GM19463 (cell line): Measurements from ENCODE around the gene PTOV1.
"Not testable (repeated sequence)": the region's sequence is repeated elsewhere in the genome, so short reads cannot be mapped to it uniquely, and the experiment has no call there.

Source experiments
- ATAC-seq: cut with Tn5 transposase; IDR thresholded peaks from one replicate; pipeline ENCODE4 v1.9.1; 2021; ENCODE audit warnings: mild to moderate bottlenecking, moderate library complexity; ENCODE audit not compliant: unreplicated experiment

The PTOV1 gene

GRCh38 chr19:49817964-49818648 lies 32.9 kb upstream of the PTOV1 start, which contains the start of gene MED25:
TSS of gene MED25 (plus strand) at chr19:49818289. CDS start at chr19:49818342, 53 bp downstream.
- peak; percentile 80 for ATAC-seq

GRCh38 chr19:49818649-49819370 lies 32.1 kb upstream of the PTOV1 start:
- ATAC-seq = no peak

DNA sequence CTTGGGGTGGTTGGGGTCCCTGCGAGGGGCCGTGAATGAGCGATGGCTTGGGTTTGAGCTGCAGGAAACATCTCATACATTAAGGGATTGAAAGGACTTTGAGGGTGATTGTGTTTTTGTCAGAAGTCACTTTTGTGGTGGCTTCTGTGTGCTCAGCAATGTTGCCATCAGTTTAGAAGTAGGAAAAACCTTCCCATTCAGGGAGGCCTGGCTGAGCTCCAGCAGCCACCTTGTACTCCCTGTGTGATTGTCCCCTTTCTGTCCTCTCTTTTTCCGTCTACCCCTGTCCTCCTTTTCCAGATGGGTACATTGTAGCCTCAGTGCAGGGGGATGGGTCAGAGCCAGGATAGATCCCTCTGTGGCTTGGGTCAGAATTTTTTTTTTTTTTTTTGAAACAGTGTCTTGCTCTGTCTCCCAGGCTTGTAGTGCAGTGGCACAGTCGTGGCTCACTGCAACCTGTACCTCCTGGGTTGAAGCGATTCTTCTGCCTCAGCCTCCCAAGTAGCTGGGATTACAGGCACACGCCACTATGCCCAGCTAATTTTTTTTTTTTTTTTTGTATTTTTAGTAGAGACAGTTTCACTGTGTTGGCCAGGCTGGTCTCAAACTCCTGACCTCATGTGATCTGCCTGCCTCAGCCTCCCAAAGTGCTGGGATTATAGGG lies 31.4 kb upstream of the PTOV1 start:
- ATAC-seq = not testable (repeated sequence)

DNA sequence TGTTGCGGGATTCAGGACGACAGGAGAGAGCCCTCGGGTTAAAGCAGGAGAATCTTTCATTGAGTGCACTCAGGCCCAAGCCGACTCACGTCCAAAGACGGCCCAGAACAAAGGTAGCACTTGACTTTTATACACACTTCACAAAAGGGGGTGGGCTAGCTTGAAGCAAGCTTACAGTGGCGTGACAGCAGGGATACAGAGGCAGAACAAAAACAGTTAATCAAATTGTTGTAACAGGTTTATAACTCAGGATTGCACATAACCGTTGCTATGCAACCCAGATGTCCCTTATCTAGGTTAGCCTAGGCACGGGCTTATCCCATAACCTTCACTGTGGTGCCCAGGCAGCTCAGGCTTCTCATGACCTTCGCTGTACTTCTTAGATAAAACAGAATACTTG lies 30.8 kb upstream of the PTOV1 start:
- no peak for ATAC-seq

DNA sequence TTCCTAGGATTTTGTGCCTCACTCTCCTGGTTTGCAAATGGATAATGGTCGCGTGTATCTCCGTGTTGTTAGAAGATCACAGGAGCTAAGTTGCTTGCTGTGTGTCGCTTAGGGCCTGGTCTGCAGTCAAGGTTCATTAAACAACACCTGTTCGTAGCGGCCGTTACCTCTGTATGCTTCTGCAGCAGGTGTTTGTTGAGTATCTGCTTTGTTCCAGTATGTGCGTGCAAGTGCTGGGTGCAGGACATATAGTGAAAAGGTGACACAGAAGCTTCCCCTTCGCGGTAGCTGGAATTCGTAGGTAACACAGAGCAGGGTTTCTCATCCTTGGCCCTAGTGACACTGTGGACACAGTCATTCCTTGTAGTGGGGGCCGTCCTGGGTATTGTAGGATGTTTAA lies 27.5 kb upstream of the PTOV1 start:
- ATAC-seq = no peak

DNA sequence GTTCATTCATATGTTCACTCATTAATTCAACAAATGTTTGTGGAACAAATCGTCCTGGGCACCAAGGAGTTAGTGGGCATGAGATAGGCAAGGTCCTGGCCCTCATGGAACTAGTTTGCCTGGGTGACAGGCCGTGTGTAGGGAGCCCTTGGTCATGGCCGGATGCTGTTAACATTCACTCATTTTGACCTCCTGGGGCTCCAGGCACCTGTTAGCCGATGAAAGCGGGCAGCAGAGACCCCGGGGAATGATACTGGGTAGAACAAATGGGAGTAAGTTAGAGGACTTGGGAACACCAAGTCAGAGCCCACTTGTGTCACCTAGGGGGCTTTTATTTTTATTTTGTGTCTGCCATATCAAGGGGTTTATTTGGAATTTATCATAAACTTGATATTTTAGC lies 26.3 kb upstream of the PTOV1 start:
- no peak for ATAC-seq

- ATAC-seq = no peak
These were observed 23.9 kb upstream of the PTOV1 start for GRCh38 chr19:49827034-49827433.

DNA sequence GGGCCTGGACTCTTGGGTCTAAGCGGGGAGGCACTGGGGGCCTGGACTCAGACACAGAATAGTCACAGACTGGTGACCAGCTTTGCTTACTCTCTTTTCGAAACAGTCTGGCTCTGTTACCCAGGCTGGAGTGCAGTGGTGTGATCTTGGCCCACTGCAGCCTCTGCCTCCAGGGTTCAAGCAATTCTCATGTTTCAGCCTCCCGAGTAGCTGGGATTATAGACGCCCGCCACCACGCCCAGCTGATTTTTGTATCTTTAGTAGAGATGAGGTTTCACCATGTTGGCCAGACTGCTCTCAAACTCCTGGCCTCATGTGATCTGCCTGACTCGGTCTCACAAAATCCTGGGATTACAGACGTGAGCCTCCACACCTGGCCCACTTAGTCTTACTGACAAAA lies 21.8 kb upstream of the PTOV1 start:
- no peak for ATAC-seq

- ATAC-seq = no peak
These were observed 21.2 kb upstream of the PTOV1 start for GRCh38 chr19:49829721-49830120.

- no peak for ATAC-seq
These were observed 20.2 kb upstream of the PTOV1 start for GRCh38 chr19:49830766-49831165.

- no peak for ATAC-seq
These were observed 19.4 kb upstream of the PTOV1 start for GRCh38 chr19:49831592-49831991.

GRCh38 chr19:49832556-49832955 lies 18.4 kb upstream of the PTOV1 start:
- ATAC-seq = no peak

- ATAC-seq = no peak
These were observed 17.4 kb upstream of the PTOV1 start for GRCh38 chr19:49833599-49833998.

DNA sequence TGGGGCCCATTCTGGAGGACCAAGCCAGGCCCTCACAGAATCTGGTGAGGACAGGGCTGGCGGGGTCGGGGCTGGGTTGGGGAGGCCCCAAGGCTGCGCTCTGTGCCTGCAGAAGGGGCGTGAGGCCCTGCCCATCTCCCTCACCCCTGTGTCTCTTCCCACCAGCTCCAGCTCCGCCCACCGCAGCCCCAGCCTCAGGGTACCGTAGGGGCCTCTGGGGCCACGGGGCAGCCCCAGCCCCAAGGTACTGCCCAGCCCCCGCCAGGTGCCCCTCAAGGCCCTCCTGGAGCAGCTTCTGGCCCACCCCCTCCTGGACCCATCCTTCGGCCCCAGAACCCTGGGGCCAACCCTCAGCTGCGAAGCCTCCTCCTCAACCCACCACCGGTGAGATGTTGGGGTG lies 15.4 kb upstream of the PTOV1 start:
- ATAC-seq = no peak

- ATAC-seq = no peak
These were observed 14.6 kb upstream of the PTOV1 start for GRCh38 chr19:49836176-49837008.

GRCh38 chr19:49837009-49837310 lies 14.0 kb upstream of the PTOV1 start:
- ATAC-seq = no peak

- ATAC-seq = no peak
These were observed 13.5 kb upstream of the PTOV1 start for GRCh38 chr19:49837425-49837824.

GRCh38 chr19:49838885-49839588 lies 11.9 kb upstream of the PTOV1 start:
- ATAC-seq = no peak

- no peak for ATAC-seq
These were observed 11.2 kb upstream of the PTOV1 start for GRCh38 chr19:49839713-49840112.

DNA sequence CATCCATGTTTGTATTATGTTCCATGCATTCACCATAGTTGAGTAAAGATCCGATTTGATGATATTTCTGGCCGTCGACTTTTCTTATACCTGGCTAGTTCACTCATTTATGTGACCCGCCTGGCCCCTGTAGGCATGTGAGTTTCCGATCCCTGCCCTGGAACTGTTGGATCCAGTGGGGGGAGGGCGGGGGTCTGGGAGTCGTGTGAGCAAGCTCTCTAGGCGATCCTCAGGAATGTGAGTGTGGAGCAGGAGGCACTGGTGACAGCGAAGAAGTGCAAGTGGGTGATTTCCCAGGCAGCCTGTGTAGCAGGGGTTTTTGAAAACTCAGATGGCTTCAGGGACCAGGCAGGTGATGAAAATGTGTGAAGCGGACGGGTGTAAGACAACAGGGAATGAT lies 10.6 kb upstream of the PTOV1 start:
- no peak for ATAC-seq
